PC-9 (cell line): ENCODE results near the gene PRM2.

ENCODE experiments used
- CTCF ChIP-seq: fragments of 200-600 bp; sonication (generic); conservative IDR thresholded peaks from 2 replicates; pipeline ENCODE4 v1.6.1; 2017; ENCODE audit warnings: mixed run types, antibody characterized with exemption, mild to moderate bottlenecking, moderate library complexity
- EZH2 ChIP-seq: fragments of 200-600 bp; sonication (generic); IDR thresholded peaks from 2 replicates; pipeline ENCODE4 v1.8.0; 2017; ENCODE audit warnings: antibody characterized with exemption, low read depth

- TF ChIP-seq CTCF (no peak), EZH2 (no peak)
These were observed 765 bp upstream of the PRM2 start for GRCh38 chr16:11276896-11277593.
